Osteocyte (in vitro differentiated cells): ENCODE results near the gene ALKBH7. TPM values are rescaled to one million over a fixed set of nuclear protein-coding genes. Genes with fewer than 3 reads are reported as not detected.
A peak's percentile ranks its signal among the peaks of the same experiment; 100 is the strongest.

Source experiments
- DNase-seq: peaks from one replicate; pipeline ENCODE4 v3.0.0; 2021; ENCODE audit warnings: mixed read lengths; ENCODE audit not compliant: unreplicated experiment; ENCODE audit errors: extremely low spot score
- H3K27ac Mint-ChIP-seq: one replicate; pipeline ENCODE4 v1.8.0; 2021; ENCODE audit warnings: mild to moderate bottlenecking, mixed read lengths; ENCODE audit not compliant: unreplicated experiment
- H3K27me3 Mint-ChIP-seq: one replicate; pipeline ENCODE4 v1.8.0; 2021; ENCODE audit warnings: mixed read lengths; ENCODE audit not compliant: unreplicated experiment
- H3K36me3 Mint-ChIP-seq: one replicate; pipeline ENCODE4 v1.8.0; 2021; ENCODE audit warnings: mixed read lengths; ENCODE audit not compliant: unreplicated experiment
- H3K4me1 Mint-ChIP-seq: one replicate; pipeline ENCODE4 v1.8.0; 2021; ENCODE audit warnings: mixed read lengths; ENCODE audit not compliant: unreplicated experiment
- H3K4me3 Mint-ChIP-seq: one replicate; pipeline ENCODE4 v1.8.0; 2021; ENCODE audit warnings: mild to moderate bottlenecking, moderate library complexity, mixed read lengths; ENCODE audit not compliant: unreplicated experiment
- H3K9me3 Mint-ChIP-seq: one replicate; pipeline ENCODE4 v1.8.0; 2021; ENCODE audit warnings: mixed read lengths; ENCODE audit not compliant: unreplicated experiment
- CTCF ChIP-seq: fragments of 200-600 bp; sonication (generic); IDR thresholded peaks from 2 replicates; pipeline ENCODE4 v1.5.0; 2021; ENCODE audit warnings: antibody characterized with exemption, mild to moderate bottlenecking, moderate library complexity
- long read RNA-seq: library from polyadenylated mRNA; unstranded; transcript quantifications from one replicate; pipeline ENCODE4 v2.0.0, GENCODE V29; 2021
- total RNA-seq: library from RNA; stranded (reverse); gene quantifications from 2 replicates; pipeline ENCODE4 v1.2.1, GENCODE V29; 2021

ALKBH7 gene
- 63.0 TPM in 2 replicates for total RNA-seq
- long read RNA-seq, partial matches to known transcripts = 0 of 1 reads
- long read RNA-seq, other reads (novel, unspliced or antisense) = 0 of 1 reads

GRCh38 chr19:6372594-6373095 lies at the start of gene ALKBH7:
TSS of gene ALKBH7 (plus strand) at chr19:6372794. CDS start at chr19:6372821, 27 bp downstream.
- Mint-ChIP-seq H3K27ac (peak within 1 kb of the TSS; percentile 96), H3K4me1 (peaks cover 12% of the 10 kb centered on the region), H3K4me3 (peak within 1 kb of the TSS; percentile 84), H3K27me3 (no peaks in the 10 kb centered on the region), H3K36me3 (peaks cover 7% of the 10 kb centered on the region), H3K9me3 (no peaks in the 10 kb centered on the region)
- no peak for TF ChIP-seq CTCF
- peak; percentile 99 for DNase-seq

GRCh38 chr19:6324757-6325156 lies 47.8 kb upstream of the ALKBH7 start:
- Mint-ChIP-seq H3K4me3 (no peak overlapping the region), H3K27me3 (peaks cover 17% of the 10 kb centered on the region), H3K9me3 (no peaks in the 10 kb centered on the region), H3K27ac (no peak overlapping the region), H3K4me1 (no peaks in the 10 kb centered on the region), H3K36me3 (no peaks in the 10 kb centered on the region)
- no peak for DNase-seq
- no peak for TF ChIP-seq CTCF

- Mint-ChIP-seq H3K9me3 (no peaks in the 10 kb centered on the region), H3K4me3 (no peak overlapping the region), H3K36me3 (no peaks in the 10 kb centered on the region), H3K4me1 (no peaks in the 10 kb centered on the region), H3K27me3 (peaks cover 17% of the 10 kb centered on the region), H3K27ac (no peak overlapping the region)
- TF ChIP-seq CTCF = no peak
- no peak for DNase-seq
Observed at GRCh38 chr19:6325614-6326013, 47.0 kb upstream of the ALKBH7 start.

- no peak for TF ChIP-seq CTCF
- no peak for DNase-seq
- H3K27ac Mint-ChIP-seq = no peak overlapping the region
- H3K36me3 Mint-ChIP-seq = no peaks in the 10 kb centered on the region
- peaks cover 17% of the 10 kb centered on the region for H3K27me3 Mint-ChIP-seq
- H3K4me1 Mint-ChIP-seq = no peaks in the 10 kb centered on the region
- no peaks in the 10 kb centered on the region for H3K9me3 Mint-ChIP-seq
- no peak overlapping the region for H3K4me3 Mint-ChIP-seq
Observed at GRCh38 chr19:6326815-6327214, 45.8 kb upstream of the ALKBH7 start.

GRCh38 chr19:6333439-6333838 lies 39.2 kb upstream of the ALKBH7 start, which contains the start of gene ACER1:
TSS of gene ACER1 (minus strand) at chr19:6333612. CDS start at chr19:6333551, 61 bp downstream.
- Mint-ChIP-seq H3K27me3 (no peaks in the 10 kb centered on the region), H3K9me3 (no peaks in the 10 kb centered on the region), H3K4me1 (no peaks in the 10 kb centered on the region), H3K36me3 (no peaks in the 10 kb centered on the region), H3K27ac (no peak within 1 kb of the TSS), H3K4me3 (no peak within 1 kb of the TSS)
- no peak for DNase-seq
- no peak for TF ChIP-seq CTCF
